Esophagus muscularis mucosa (tissue), 4 donors: ENCODE data around the gene FBXW11. TPM values are rescaled to one million over a fixed set of nuclear protein-coding genes. Genes with fewer than 3 reads are reported as not detected.

Source experiments
- DNase-seq: peaks from one replicate; pipeline ENCODE4 v3.0.0-alpha.2; 2017; ENCODE audit errors: extremely low spot score
- H3K27ac ChIP-seq, 4 donors: fragments of 200-600 bp; sonication (generic); replicated peaks in 1 of 4; 1 replicate in 3 of 4; 2 replicates in 1 of 4; pipeline ENCODE4 v1.5.1; 2016 to 2019; ENCODE audit warnings: mild to moderate bottlenecking in 1 of 4
- H3K27me3 ChIP-seq, 4 donors: fragments of 200-600 bp; sonication (generic); one replicate each; pipeline versions ENCODE4 v1.5.1 to v1.6.0; 2016 to 2019
- H3K36me3 ChIP-seq, 4 donors: fragments of 200-600 bp; sonication (generic); one replicate each; pipeline ENCODE4 v1.5.1; 2016 to 2019
- H3K4me1 ChIP-seq, 4 donors: fragments of 200-600 bp; sonication (generic); one replicate each; pipeline ENCODE4 v1.5.1; 2016 to 2019
- H3K4me3 ChIP-seq, 4 donors: fragments of 200-600 bp; sonication (generic); 1 replicate in 2 of 4; 2 replicates in 2 of 4; pipeline ENCODE4 v1.5.1; 2016 to 2019; ENCODE audit warnings: mild to moderate bottlenecking in 4 of 4, moderate library complexity in 1 of 4
- H3K9me3 ChIP-seq, 4 donors: fragments of 200-600 bp; sonication (generic); 1 replicate in 3 of 4; 2 replicates in 1 of 4; pipeline ENCODE4 v1.5.1; 2016 to 2019
- CTCF ChIP-seq, 3 experiments: fragments of 200-600 bp in 2 of 3; fragments of 450-650 bp in 1 of 3; sonication (generic) in 2 of 3; IDR thresholded peaks; one replicate each; pipeline ENCODE4 v1.5.1; 2017 to 2019; ENCODE audit warnings: antibody characterized with exemption in 3 of 3, mild to moderate bottlenecking in 2 of 3, moderate library complexity in 1 of 3
- EP300 ChIP-seq: sonication (generic); formaldehyde crosslinking; IDR thresholded peaks from one replicate; pipeline ENCODE4 v1.6.1; 2017; ENCODE audit warnings: antibody characterized with exemption
- POLR2A ChIP-seq: fragments of 450-650 bp; IDR thresholded peaks from one replicate; pipeline ENCODE4 v1.6.1; 2017; ENCODE audit warnings: antibody characterized with exemption, moderate library complexity, mild to moderate bottlenecking, low read depth
- POLR2AphosphoS5 ChIP-seq, 2 donors: sonication (generic); formaldehyde crosslinking; IDR thresholded peaks; one replicate each; pipeline ENCODE4 v1.6.1; 2017; ENCODE audit warnings: antibody characterized with exemption in 2 of 2
- WGBS: methylation state at CpG from one replicate; pipeline ENCODE4 v1.1.5; 2018; 5-methylcytosine and 5-hydroxymethylcytosine counted together
- intact Hi-C: fragments of 100-400 bp; cut with DNase I; formaldehyde crosslinking; loops from one replicate; pipeline ENCODE4 v1.15.1; 2023
- total RNA-seq, 4 donors: library from RNA; depleted of rRNA; stranded (reverse); fragments of >200 nt; gene quantifications; one replicate each; pipeline versions ENCODE4 v1.1.0 to v1.2.1, GENCODE V29; 2016

Gene FBXW11
- total RNA-seq, 4 donors from 2014 or later: 60.8 to 75.6 (median 66.3) TPM

- no peak for DNase-seq
Observed at GRCh38 chr5:171850324-171850947, 156.0 kb downstream of the FBXW11 start.

GRCh38 chr5:171849585-171850323, 156.7 kb downstream of the FBXW11 start:
- no peak for TF ChIP-seq POLR2A
- TF ChIP-seq CTCF (IDR thresholded peaks at IDR 0.05): no peak
- TF ChIP-seq POLR2AphosphoS5 (IDR thresholded peaks at IDR 0.05): no peak
- H3K9me3 ChIP-seq: no peaks in the 10 kb centered on the region
- DNase-seq: no peak
- H3K4me3 ChIP-seq: no peak overlapping the region
- H3K27ac ChIP-seq: no peak overlapping the region
- intact Hi-C loops: loop anchor here (5.0 kb wide), 1 partner anchor 217 kb away; no protein-coding TSS in a partner anchor
- peaks cover 0 to 3% (median 0%) of the 10 kb centered on the region in 4 donors for H3K4me1 ChIP-seq
- 95% methylated on average over 13 of the region's 14 CpGs for WGBS
- no peaks in the 10 kb centered on the region for H3K27me3 ChIP-seq
- H3K36me3 ChIP-seq: peaks cover 0 to 4% (median 0%) of the 10 kb centered on the region in 4 donors

More at GRCh38 chr5:171850324-171850947, 156.0 kb downstream of the FBXW11 start:
- intact Hi-C loops: no loop called here
- Histone ChIP-seq H3K27me3 (no peaks in the 10 kb centered on the region), H3K4me1 (peaks cover 0 to 3% (median 0%) of the 10 kb centered on the region in 4 donors), H3K4me3 (no peak overlapping the region), H3K36me3 (peaks cover 0 to 4% (median 0%) of the 10 kb centered on the region in 4 donors), H3K9me3 (no peaks in the 10 kb centered on the region), H3K27ac (no peak overlapping the region)
- TF ChIP-seq CTCF (IDR thresholded peaks at IDR 0.05) (no peak), EP300 (no peak), POLR2A (no peak), POLR2AphosphoS5 (IDR thresholded peaks at IDR 0.05) (no peak)
- WGBS: 78% methylated on average over 9 of the region's 9 CpGs

GRCh38 chr5:171848911-171849520, 157.4 kb downstream of the FBXW11 start:
- no peak overlapping the region for H3K27ac ChIP-seq
- 94% methylated on average over 6 of the region's 6 CpGs for WGBS
- H3K9me3 ChIP-seq: no peaks in the 10 kb centered on the region
- no peaks in the 10 kb centered on the region for H3K27me3 ChIP-seq
- H3K4me3 ChIP-seq: no peak overlapping the region
- no peak for TF ChIP-seq EP300
- TF ChIP-seq CTCF (IDR thresholded peaks at IDR 0.05): no peak
- TF ChIP-seq POLR2AphosphoS5 (IDR thresholded peaks at IDR 0.05): no peak
- TF ChIP-seq POLR2A: no peak
- peaks cover 0 to 3% (median 0%) of the 10 kb centered on the region in 4 donors for H3K4me1 ChIP-seq
- H3K36me3 ChIP-seq: peaks cover 0 to 4% (median 0%) of the 10 kb centered on the region in 4 donors
- intact Hi-C loops: loop anchor here (5.0 kb wide), 1 partner anchor 217 kb away; no protein-coding TSS in a partner anchor
- DNase-seq: no peak

GRCh38 chr5:171848486-171848885, 158.0 kb downstream of the FBXW11 start:
- no peak for DNase-seq
- Histone ChIP-seq H3K9me3 (no peaks in the 10 kb centered on the region), H3K4me3 (no peak overlapping the region), H3K27me3 (no peaks in the 10 kb centered on the region), H3K4me1 (peaks cover 0 to 3% (median 0%) of the 10 kb centered on the region in 4 donors), H3K36me3 (peaks cover 0 to 4% (median 0%) of the 10 kb centered on the region in 4 donors), H3K27ac (no peak overlapping the region)
- TF ChIP-seq EP300: no peak
- no peak for TF ChIP-seq CTCF (IDR thresholded peaks at IDR 0.05)
- TF ChIP-seq POLR2AphosphoS5 (IDR thresholded peaks at IDR 0.05): no peak
- 67% methylated on average over 5 of the region's 5 CpGs for WGBS
- intact Hi-C loops: loop anchor here (5.0 kb wide), 1 partner anchor 216 kb away; no protein-coding TSS in a partner anchor
